NOMO-1 (cell line): ENCODE data around the gene GATAD2B.

Experiments used
- DNase-seq, 2 experiments: peaks; one replicate each; lab custom pipeline; 2025; ENCODE audit not compliant: unreplicated experiment in 2 of 2; lab: John Stamatoyannopoulos, UW

Gene GATAD2B

GRCh38 chr1:153922972-153923925, at the start of gene GATAD2B:
Gene GATAD2B, minus strand, starts transcription at chr1:153922972. Its CDS starts 94,625 bp downstream, at chr1:153828347.
- peak; percentile 99 to 100 for DNase-seq

- no peak for DNase-seq
Observed at GRCh38 chr1:153970346-153970745, 47.6 kb upstream of the GATAD2B start.

GRCh38 chr1:153968972-153969371, 46.2 kb upstream of the GATAD2B start:
- DNase-seq, result no peak

GRCh38 chr1:153968408-153968807, 45.6 kb upstream of the GATAD2B start:
- DNase-seq, result no peak

- no peak for DNase-seq
Observed at GRCh38 chr1:153968000-153968363, 45.2 kb upstream of the GATAD2B start.

- peak; percentile 97 to 98 for DNase-seq
Observed at GRCh38 chr1:153967107-153967999, 44.6 kb upstream of the GATAD2B start, which contains the start of gene CREB3L4. Gene CREB3L4, plus strand, starts transcription at chr1:153967902. Its CDS starts 624 bp downstream, at chr1:153968526.

- DNase-seq, result no peak
Observed at GRCh38 chr1:153963850-153964331, 41.1 kb upstream of the GATAD2B start.

GRCh38 chr1:153963030-153963849, 40.5 kb upstream of the GATAD2B start, which contains the start of gene SLC39A1:
Gene SLC39A1, minus strand, starts transcription at chr1:153963537. Its CDS starts 822 bp downstream, at chr1:153962715.
- DNase-seq, result peak; percentile 90 to 91

- no peak for DNase-seq
Observed at GRCh38 chr1:153962088-153963029, 39.6 kb upstream of the GATAD2B start.

- DNase-seq, result no peak
Observed at GRCh38 chr1:153961421-153961820, 38.6 kb upstream of the GATAD2B start.

- DNase-seq, result no peak
Observed at GRCh38 chr1:153960206-153960605, 37.4 kb upstream of the GATAD2B start.

- DNase-seq, result no peak
Observed at GRCh38 chr1:153959454-153959853, 36.7 kb upstream of the GATAD2B start.

- no peak for DNase-seq
Observed at GRCh38 chr1:153958961-153959260, 36.1 kb upstream of the GATAD2B start.

GRCh38 chr1:153958111-153958960, 35.6 kb upstream of the GATAD2B start, which contains the start of gene CRTC2:
Gene CRTC2, minus strand, starts transcription at chr1:153958612. Its CDS starts 115 bp downstream, at chr1:153958497.
- peak; percentile 94 to 99 for DNase-seq

GRCh38 chr1:153957744-153958110, 35.0 kb upstream of the GATAD2B start:
- peak in 1 of 2 experiments; percentile 41 for DNase-seq

GRCh38 chr1:153956997-153957715, 34.4 kb upstream of the GATAD2B start:
- DNase-seq, result no peak

- no peak for DNase-seq
Observed at GRCh38 chr1:153954826-153955225, 32.1 kb upstream of the GATAD2B start.
